A673 (cell line): ENCODE data around the gene BOLA1. TPM values are rescaled to one million over a fixed set of nuclear protein-coding genes. Genes with fewer than 3 reads are reported as not detected.

Source experiments
- BruUV-seq: library from RNA; stranded (reverse); fragments of 400-500 nt; replicated peaks from 2 replicates; lab custom pipeline; 2021; lab: Mats Ljungman, UMichigan
- CTCF ChIA-PET: fragments of 300-600 bp; sonication (Branson Sonifier 250); formaldehyde crosslinking; loops from one replicate; lab custom pipeline; 2022; ENCODE audit warnings: antibody characterized with exemption; lab: Charles Lee
- POLR2A ChIA-PET: fragments of 300-600 bp; sonication (Branson Sonifier 250); formaldehyde crosslinking; loops from one replicate; lab custom pipeline; 2022; ENCODE audit warnings: antibody characterized with exemption; ENCODE audit not compliant: low non-redundant PET; lab: Charles Lee
- DNase-seq: peaks from one replicate; pipeline ENCODE4 v3.0.0-alpha.2; 2015; ENCODE audit warnings: low spot score
- H3K27ac ChIP-seq: fragments of 200-600 bp; sonication (generic); 2 replicates; pipeline ENCODE4 v1.5.1; 2016; ENCODE audit warnings: mixed run types, low read depth, mild to moderate bottlenecking, mixed read lengths, antibody characterized with exemption, low read length; ENCODE audit not compliant: poor library complexity, severe bottlenecking
- H3K27me3 ChIP-seq: fragments of 200-600 bp; sonication (generic); replicated peaks from 2 replicates; pipeline ENCODE4 v1.6.1; 2017; ENCODE audit warnings: mixed run types, low read depth, mild to moderate bottlenecking, mixed read lengths, antibody characterized with exemption, low read length; ENCODE audit not compliant: insufficient read depth, poor library complexity
- H3K36me3 ChIP-seq: fragments of 200-600 bp; sonication (generic); 2 replicates; pipeline ENCODE4 v1.6.1; 2016; ENCODE audit warnings: mixed run types, mild to moderate bottlenecking, mixed read lengths, antibody characterized with exemption, low read length; ENCODE audit not compliant: insufficient read depth, poor library complexity, severe bottlenecking
- H3K4me1 ChIP-seq: fragments of 200-600 bp; sonication (generic); 2 replicates; pipeline ENCODE4 v1.6.1; 2017; ENCODE audit warnings: mixed run types, mild to moderate bottlenecking, mixed read lengths, antibody characterized with exemption, low read length; ENCODE audit not compliant: insufficient read depth, poor library complexity, severe bottlenecking
- H3K4me3 ChIP-seq: fragments of 200-600 bp; sonication (generic); 2 replicates; pipeline ENCODE4 v1.5.1; 2016; ENCODE audit warnings: low read depth, mixed run types, mild to moderate bottlenecking, mixed read lengths, low read length; ENCODE audit not compliant: poor library complexity, severe bottlenecking
- H3K9me3 ChIP-seq: fragments of 200-600 bp; sonication (generic); 2 replicates; pipeline ENCODE4 v1.6.1; 2016; ENCODE audit warnings: mixed run types, low read depth, mild to moderate bottlenecking, mixed read lengths, antibody characterized with exemption, low read length; ENCODE audit not compliant: poor library complexity, severe bottlenecking
- EZH2 ChIP-seq: fragments of 200-600 bp; sonication (generic); IDR thresholded peaks from 2 replicates; pipeline ENCODE4 v1.6.1; 2017; ENCODE audit warnings: borderline replicate concordance, low read depth, mild to moderate bottlenecking, mixed read lengths, antibody characterized with exemption, low read length; ENCODE audit not compliant: poor library complexity, severe bottlenecking
- intact Hi-C: fragments of 100-400 bp; cut with micrococcal nuclease; formaldehyde crosslinking; loops from one replicate; pipeline ENCODE4 v1.10.0; 2022; ENCODE audit not compliant: unreplicated experiment
- total RNA-seq: library from RNA; stranded (reverse); gene quantifications from 2 replicates; pipeline ENCODE4 v1.2.3, GENCODE V29; 2021
- TF ChIP-seq, protein P1 (sequence below): fragments of 300-800, 200-600 bp; sonication (generic); conservative IDR thresholded peaks from 2 replicates; pipeline ENCODE4 v1.5.1; 2017; ENCODE audit warnings: low read depth, mild to moderate bottlenecking, antibody characterized with exemption, low read length, moderate library complexity, mixed read lengths

Gene BOLA1
- total RNA-seq, 1 experiment from 2014 or later, result 15.7 TPM

DNA sequence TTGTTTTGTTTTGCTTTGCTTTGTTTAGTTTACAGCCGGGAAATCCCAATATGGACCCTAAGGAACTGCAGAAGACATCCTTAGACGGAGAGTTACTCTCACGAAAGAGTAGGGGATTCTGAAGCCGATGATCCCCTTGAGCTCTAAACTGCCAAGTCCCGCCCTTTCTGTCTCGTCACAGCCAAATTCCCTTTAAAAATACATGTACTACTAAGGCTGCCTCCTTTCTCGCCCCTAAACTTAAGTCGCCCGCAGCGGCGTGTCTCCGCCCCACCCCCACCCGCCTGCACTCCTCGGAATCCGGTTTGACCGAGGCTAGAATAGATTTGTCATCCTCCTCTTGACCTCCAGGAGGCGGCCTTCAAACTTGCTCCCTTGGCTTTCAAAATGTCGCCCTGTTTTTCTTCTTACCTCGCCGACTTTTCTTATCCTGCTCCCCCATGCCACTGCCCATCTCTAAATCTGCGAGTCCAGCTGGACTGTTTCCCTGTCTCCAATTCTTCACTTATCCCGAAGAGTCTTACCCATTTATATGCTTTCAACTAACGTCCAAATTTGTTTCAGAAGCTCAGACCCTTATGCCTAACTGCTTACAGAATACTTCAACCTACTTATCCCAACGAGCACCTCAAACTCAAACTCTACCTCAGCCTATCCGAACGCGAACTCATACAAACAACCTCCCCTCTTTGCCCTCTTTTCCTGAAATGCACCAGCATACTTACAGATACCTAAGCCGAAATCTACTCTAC lies 10.9 kb upstream of the BOLA1 start:
- TSS peak; percentile 32 for BruUV-seq
- Histone ChIP-seq H3K36me3 (no peaks in the 10 kb centered on the region), H3K4me1 (no peaks in the 10 kb centered on the region), H3K9me3 (no peaks in the 10 kb centered on the region), H3K27ac (peak overlapping the region; percentile 98), H3K27me3 (no peaks in the 10 kb centered on the region), H3K4me3 (peak overlapping the region; percentile 68)
- POLR2A ChIA-PET, result interaction anchor here (0.7 to 1.1 kb wide), 3 partner anchors 122 to 319 kb away, joined by 3 to 5 read pairs (median 4); no protein-coding TSS in a partner anchor
- TF ChIP-seq EZH2, result no peak
- TF ChIP-seq, protein P1, sequence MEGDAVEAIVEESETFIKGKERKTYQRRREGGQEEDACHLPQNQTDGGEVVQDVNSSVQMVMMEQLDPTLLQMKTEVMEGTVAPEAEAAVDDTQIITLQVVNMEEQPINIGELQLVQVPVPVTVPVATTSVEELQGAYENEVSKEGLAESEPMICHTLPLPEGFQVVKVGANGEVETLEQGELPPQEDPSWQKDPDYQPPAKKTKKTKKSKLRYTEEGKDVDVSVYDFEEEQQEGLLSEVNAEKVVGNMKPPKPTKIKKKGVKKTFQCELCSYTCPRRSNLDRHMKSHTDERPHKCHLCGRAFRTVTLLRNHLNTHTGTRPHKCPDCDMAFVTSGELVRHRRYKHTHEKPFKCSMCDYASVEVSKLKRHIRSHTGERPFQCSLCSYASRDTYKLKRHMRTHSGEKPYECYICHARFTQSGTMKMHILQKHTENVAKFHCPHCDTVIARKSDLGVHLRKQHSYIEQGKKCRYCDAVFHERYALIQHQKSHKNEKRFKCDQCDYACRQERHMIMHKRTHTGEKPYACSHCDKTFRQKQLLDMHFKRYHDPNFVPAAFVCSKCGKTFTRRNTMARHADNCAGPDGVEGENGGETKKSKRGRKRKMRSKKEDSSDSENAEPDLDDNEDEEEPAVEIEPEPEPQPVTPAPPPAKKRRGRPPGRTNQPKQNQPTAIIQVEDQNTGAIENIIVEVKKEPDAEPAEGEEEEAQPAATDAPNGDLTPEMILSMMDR, result peak; percentile 66
- peak; percentile 95 for DNase-seq
- CTCF ChIA-PET, result interaction anchor here (0.6 to 2.1 kb wide), 3 partner anchors 161 to 299 kb away, joined by 3 to 11 read pairs (median 10); no protein-coding TSS in a partner anchor
- intact Hi-C loops, result no loop called here

DNA sequence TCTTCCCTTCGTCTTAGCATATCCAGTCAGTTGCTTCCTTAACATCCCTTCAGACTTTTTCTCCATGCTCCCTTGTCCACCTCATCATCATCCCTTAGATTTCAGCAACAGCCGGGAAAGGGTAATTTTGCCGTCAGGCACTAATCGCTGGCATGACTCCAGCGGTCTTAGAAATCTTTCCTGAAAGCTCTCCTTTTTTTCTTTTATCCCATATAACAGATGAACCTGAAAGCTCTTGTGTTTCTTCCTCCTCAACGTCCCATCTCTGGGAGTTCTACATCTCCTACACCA lies 10.4 kb upstream of the BOLA1 start:
- H3K4me1 ChIP-seq, result no peaks in the 10 kb centered on the region
- intact Hi-C loops, result no loop called here
- H3K4me3 ChIP-seq, result peak overlapping the region; percentile 68
- H3K27ac ChIP-seq, result peak overlapping the region; percentile 98
- no peaks in the 10 kb centered on the region for H3K27me3 ChIP-seq
- ChIA-PET POLR2A (no interaction called here), CTCF (interaction anchor here (1.3 to 2.1 kb wide), 2 partner anchors 162 to 298 kb away, joined by 3 to 10 read pairs; no protein-coding TSS in a partner anchor)
- no peaks in the 10 kb centered on the region for H3K36me3 ChIP-seq
- BruUV-seq, result no TSS peak
- DNase-seq, result peak; percentile 57
- TF ChIP-seq EZH2, result no peak
- TF ChIP-seq, protein P1, result no peak
- no peaks in the 10 kb centered on the region for H3K9me3 ChIP-seq

DNA sequence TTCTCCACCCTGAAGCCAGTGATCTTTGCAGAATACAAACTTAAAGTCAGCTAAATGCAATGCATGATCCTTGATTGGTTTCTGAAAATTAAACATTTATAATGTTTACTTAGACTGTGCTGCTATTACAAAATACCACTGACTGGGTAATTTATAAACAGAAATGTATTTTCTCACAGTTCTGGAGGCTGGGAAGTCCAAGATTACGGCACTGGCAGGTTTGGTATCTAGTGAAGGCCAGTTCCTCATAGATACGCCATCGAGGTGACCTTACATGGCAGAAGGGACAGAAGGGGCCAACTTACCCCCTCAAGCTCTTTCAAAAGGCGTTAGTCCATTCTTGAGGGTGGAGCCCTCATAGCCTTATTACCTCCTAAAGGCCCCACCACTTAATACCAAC lies 2.8 kb upstream of the BOLA1 start:
- POLR2A ChIA-PET, result no interaction called here
- CTCF ChIA-PET, result interaction anchor here (0.6 kb wide), 1 partner anchor 290 kb away, joined by 3 read pairs; no protein-coding TSS in a partner anchor
- no TSS peak for BruUV-seq
- Histone ChIP-seq H3K4me3 (no peak overlapping the region), H3K9me3 (no peaks in the 10 kb centered on the region), H3K36me3 (no peaks in the 10 kb centered on the region), H3K4me1 (peaks cover 5% of the 10 kb centered on the region), H3K27me3 (no peaks in the 10 kb centered on the region), H3K27ac (no peak overlapping the region)
- DNase-seq, result no peak
- TF ChIP-seq EZH2, result no peak
- TF ChIP-seq, protein P1, result no peak
- intact Hi-C loops, result loop anchor here (5.0 to 10.0 kb wide), 2 partner anchors 151 to 268 kb away; no protein-coding TSS in a partner anchor
